GM12878 (cell line): Measurements from ENCODE around the gene MYH7B. TPM values are rescaled to one million over a fixed set of nuclear protein-coding genes. Genes with fewer than 3 reads are reported as not detected.

Experiments
- ATAC-seq: fragments of 200-7000 bp; cut with Tn5 transposase; 3 replicates; pipeline ENCODE4 v1.9.1; 2020; ENCODE audit warnings: mild to moderate bottlenecking, moderate library complexity
- BruUV-seq: library from RNA; stranded (reverse); fragments of 400-500 nt; replicated peaks from 2 replicates; lab custom pipeline; 2021; lab: Mats Ljungman, UMichigan
- CTCF ChIA-PET: fragments of 300-600 bp; sonication (Branson Sonifier 250); formaldehyde crosslinking; extraction: SDS; loops from one replicate; lab custom pipeline; 2021; ENCODE audit warnings: inconsistent platforms; lab: Yijun Ruan, JAX
- POLR2A ChIA-PET: fragments of 350-600 bp; formaldehyde crosslinking; extraction: SDS; loops from one replicate; lab custom pipeline; 2021; ENCODE audit warnings: inconsistent platforms; lab: Charles Lee
- RAD21 ChIA-PET: fragments of 300-600 bp; sonication (Branson Sonifier 250); formaldehyde crosslinking; loops from one replicate; lab custom pipeline; 2023; ENCODE audit warnings: antibody characterized with exemption; ENCODE audit not compliant: unreplicated experiment; lab: Charles Lee
- SMC1A ChIA-PET: fragments of 300-600 bp; sonication (Branson Sonifier 250); formaldehyde crosslinking; loops from one replicate; lab custom pipeline; 2023; ENCODE audit not compliant: unreplicated experiment, uncharacterized antibody; lab: Charles Lee
- DNase-seq: peaks from one replicate; pipeline ENCODE4 v3.0.0-alpha.2; 2011; ENCODE audit warnings: low read depth, low spot score
- FAIRE-seq: peaks from 3 replicates; lab custom pipeline; 2011; peaks lifted over from hg19 to GRCh38; lab: Jason Lieb, UNC
- H2AFZ ChIP-seq: 2 replicates; pipeline ENCODE4 v1.6.0; 2011; ENCODE audit warnings: low read depth, low read length, control low read depth; ENCODE audit not compliant: control insufficient read depth
- H3K27ac ChIP-seq: 2 replicates; pipeline ENCODE4 v1.5.1; 2011; ENCODE audit warnings: control low read depth; ENCODE audit not compliant: control insufficient read depth, insufficient read depth
- H3K27me3 ChIP-seq, 2 experiments: replicated peaks in 1 of 2; 2 replicates each; pipeline versions ENCODE4 v1.6.0 to v1.6.1; 2011; ENCODE audit warnings: low read length in 1 of 2; ENCODE audit not compliant: control insufficient read depth in 2 of 2, insufficient read depth in 2 of 2
- H3K36me3 ChIP-seq, 2 experiments: 2 replicates each; pipeline ENCODE4 v1.5.1; 2011; ENCODE audit warnings: low read length in 1 of 2; ENCODE audit not compliant: control insufficient read depth in 2 of 2, insufficient read depth in 2 of 2
- H3K4me1 ChIP-seq: 2 replicates; pipeline ENCODE4 v1.6.1; 2011; ENCODE audit warnings: mild to moderate bottlenecking, low read length, moderate library complexity, mixed read lengths; ENCODE audit not compliant: control insufficient read depth, insufficient read depth
- H3K4me2 ChIP-seq: 2 replicates; pipeline ENCODE4 v1.6.0; 2011; ENCODE audit warnings: control low read depth; ENCODE audit not compliant: control insufficient read depth, insufficient read depth
- H3K4me3 ChIP-seq: fragments of 200-600 bp; sonication (generic); 2 replicates; pipeline ENCODE4 v1.5.1; 2016
- H3K79me2 ChIP-seq: 2 replicates; pipeline ENCODE4 v1.6.0; 2011; ENCODE audit warnings: low read length; ENCODE audit not compliant: control insufficient read depth, insufficient read depth
- H3K9ac ChIP-seq: 2 replicates; pipeline ENCODE4 v1.8.0; 2011; ENCODE audit warnings: low read length, control low read depth, mixed read lengths; ENCODE audit not compliant: control insufficient read depth, insufficient read depth
- H3K9me3 ChIP-seq: replicated peaks from 3 replicates; pipeline ENCODE4 v1.5.1; 2011; ENCODE audit warnings: mild to moderate bottlenecking, low read length; ENCODE audit not compliant: control insufficient read depth, insufficient read depth
- H4K20me1 ChIP-seq: 2 replicates; pipeline ENCODE4 v1.6.0; 2011; ENCODE audit not compliant: control insufficient read depth, insufficient read depth
- CHD1 ChIP-seq: IDR thresholded peaks from 2 replicates; pipeline ENCODE4 v1.6.1; 2012; ENCODE audit warnings: low read depth, low read length, improper control_type of control experiment
- IRF5 ChIP-seq: fragments of 450-650 bp; IDR thresholded peaks from 2 replicates; pipeline ENCODE4 v1.6.1; 2017; ENCODE audit warnings: borderline replicate concordance
- SMAD1 ChIP-seq: fragments of 450-650 bp; IDR thresholded peaks from 2 replicates; pipeline ENCODE4 v1.6.1; 2018; ENCODE audit warnings: mild to moderate bottlenecking, low read depth; ENCODE audit not compliant: partially characterized antibody
- SMARCA5 ChIP-seq: fragments of 450-650 bp; IDR thresholded peaks from 2 replicates; pipeline ENCODE4 v1.6.1; 2017; ENCODE audit warnings: mild to moderate bottlenecking
- SUPT20H ChIP-seq: IDR thresholded peaks from 2 replicates; pipeline ENCODE4 v1.6.1; 2011; ENCODE audit warnings: low read depth, mild to moderate bottlenecking, low read length, moderate library complexity, borderline replicate concordance; ENCODE audit not compliant: control insufficient read depth
- ZNF207 ChIP-seq: fragments of 450-650 bp; IDR thresholded peaks from 2 replicates; pipeline ENCODE4 v1.6.1; 2014; ENCODE audit warnings: antibody characterized with exemption, mild to moderate bottlenecking, borderline replicate concordance
- ZNF217 ChIP-seq: fragments of 450-650 bp; IDR thresholded peaks from 2 replicates; pipeline ENCODE4 v1.6.1; 2017; ENCODE audit warnings: antibody characterized with exemption, mild to moderate bottlenecking
- ZSCAN29 ChIP-seq: fragments of 450-650 bp; IDR thresholded peaks from 2 replicates; pipeline ENCODE4 v1.6.1; 2017; ENCODE audit warnings: mild to moderate bottlenecking, moderate library complexity
- WGBS: methylation state at CpG from one replicate; pipeline ENCODE4 v1.1.6; 2016; ENCODE audit warnings: low lambda C conversion rate; ENCODE audit not compliant: insufficient replicate concordance, insufficient coverage; ENCODE audit errors: missing lambda C conversion rate; 5-methylcytosine and 5-hydroxymethylcytosine counted together
- in situ Hi-C: fragments of 300-500 bp; cut with MboI; formaldehyde crosslinking; loops from 9 replicates; pipeline ENCODE4 v1.14.3; 2018; ENCODE audit warnings: mixed read lengths
- intact Hi-C: fragments of 100-400 bp; cut with micrococcal nuclease; formaldehyde crosslinking; loops from one replicate; pipeline ENCODE4 v1.14.2; 2022; ENCODE audit not compliant: unreplicated experiment
- polyA plus RNA-seq, 11 experiments: library from polyadenylated mRNA; depleted of rRNA in 4 of 11; unstranded in 6 of 11; stranded (reverse) in 5 of 11; fragments of >200 nt; fragmentation: Nextera tagmentation in 4 of 11; fragmentation: Illumina TruSeq in 1 of 11; extraction: Ambion mirVana in 4 of 11; extraction: Trizol in 1 of 11; gene quantifications; 1 replicate in 1 of 11; 2 replicates in 10 of 11; pipeline versions ENCODE4 v1.2.1 to v1.2.3, GENCODE V29; 2011 to 2016; ENCODE audit warnings: inconsistent platforms in 2 of 11, missing spikeins in 2 of 11, low read depth in 1 of 11
- total RNA-seq, 4 experiments: library from RNA; depleted of rRNA in 3 of 4; stranded (reverse); fragments of >200 nt in 3 of 4; fragmentation: Illumina TruSeq in 1 of 4; extraction: Trizol in 1 of 4; gene quantifications; 2 replicates each; pipeline versions ENCODE4 v1.2.1 to v1.2.3, GENCODE V29; 2013 to 2021

The MYH7B gene
- total and polyA plus RNA-seq, 10 of the 15 experiments (the other 5 are each of a cell fraction or from before 2014, with no cell fraction given) = 0.01 to 0.40 (median 0.20) TPM; not detected in 3

- intact Hi-C loops = no loop called here
- BruUV-seq = no TSS peak
- SMC1A ChIA-PET = no interaction called here
Observed at GRCh38 chr20:34996243-34997028, 40.8 kb downstream of the MYH7B start.

More at GRCh38 chr20:34996243-34997028, 40.8 kb downstream of the MYH7B start:
- DNase-seq (no peak), FAIRE-seq (no peak), ATAC-seq (no peak)
- Histone ChIP-seq H3K79me2 (no peaks in the 10 kb centered on the region), H3K9ac (no peak overlapping the region), H3K36me3 (peaks cover 0 to 14% of the 10 kb centered on the region in 2 experiments; a peak in 3 of 4 replicates), H3K27ac (no peak overlapping the region), H3K9me3 (no peaks in the 10 kb centered on the region), H4K20me1 (no peaks in the 10 kb centered on the region), H3K4me3 (no peak overlapping the region), H3K27me3 (no peaks in the 10 kb centered on the region), H3K4me1 (no peaks in the 10 kb centered on the region), H2AFZ (no peak overlapping the region), H3K4me2 (no peak overlapping the region)
- TF ChIP-seq ZNF217 (no peak), SMAD1 (no peak), CHD1 (no peak), ZNF207 (no peak), IRF5 (no peak), SMARCA5 (no peak), SUPT20H (no peak), ZSCAN29 (no peak)
- POLR2A ChIA-PET = no interaction called here
- in situ Hi-C loops = no loop called here
- 99% methylated on average over 22 of the region's 26 CpGs for WGBS
- CTCF ChIA-PET = no interaction called here
- RAD21 ChIA-PET = no interaction called here
